Body of pancreas (tissue), 4 donors: Measurements from ENCODE around the gene LRRC15. TPM values are rescaled to one million over a fixed set of nuclear protein-coding genes. Genes with fewer than 3 reads are reported as not detected.

Source experiments
- ATAC-seq: fragments of 150-250 bp; one replicate; pipeline ENCODE4 v1.9.1; 2016
- DNase-seq, 4 donors: peaks; one replicate each; pipeline ENCODE4 v3.0.0-alpha.2; 2019
- H3K27ac ChIP-seq, 4 donors: fragments of 200-600 bp; sonication (generic); 1 replicate in 3 of 4; 2 replicates in 1 of 4; pipeline versions ENCODE4 v1.5.1 to v1.6.1; 2016 to 2019; ENCODE audit warnings: mild to moderate bottlenecking in 1 of 4, mixed read lengths in 1 of 4, moderate library complexity in 1 of 4
- H3K27me3 ChIP-seq, 2 donors: fragments of 200-600 bp; sonication (generic); one replicate each; pipeline ENCODE4 v1.6.0; 2016; ENCODE audit warnings: mild to moderate bottlenecking in 1 of 2
- H3K36me3 ChIP-seq, 2 donors: fragments of 200-600 bp; sonication (generic); replicated peaks in 1 of 2; 2 replicates each; pipeline ENCODE4 v1.5.1; 2016; ENCODE audit warnings: low read depth in 2 of 2; ENCODE audit not compliant: insufficient read depth in 1 of 2
- H3K4me1 ChIP-seq: fragments of 200-600 bp; sonication (generic); one replicate; pipeline ENCODE4 v1.6.0; 2016
- H3K4me3 ChIP-seq, 2 donors: fragments of 200-600 bp; sonication (generic); 1 replicate in 1 of 2; 2 replicates in 1 of 2; pipeline ENCODE4 v1.5.1; 2016 to 2019
- H3K9me3 ChIP-seq, 3 donors: fragments of 200-600 bp; sonication (generic); 1 replicate in 2 of 3; 2 replicates in 1 of 3; pipeline ENCODE4 v1.5.1; 2016
- POLR2A ChIP-seq, 3 donors: fragments of 450-650 bp; IDR thresholded peaks; one replicate each; pipeline ENCODE4 v1.6.1; 2016; ENCODE audit warnings: antibody characterized with exemption in 3 of 3, mild to moderate bottlenecking in 2 of 3
- WGBS, 2 donors: methylation state at CpG; one replicate each; pipeline ENCODE4 v1.1.5; 2017; 5-methylcytosine and 5-hydroxymethylcytosine counted together
- intact Hi-C: fragments of 100-400 bp; cut with DNase I; formaldehyde crosslinking; loops from one replicate; pipeline ENCODE4 v1.15.1; 2023
- total RNA-seq, 2 donors: library from RNA; depleted of rRNA; stranded (reverse); fragments of >200 nt; gene quantifications; one replicate each; pipeline ENCODE4 v1.1.0, GENCODE V29; 2016
- TF ChIP-seq, protein P1 (sequence below), 7 experiments: fragments of 450-650 bp in 4 of 7; fragments of 200-600 bp in 3 of 7; sonication (generic) in 3 of 7; IDR thresholded peaks; one replicate each; pipeline ENCODE4 v1.5.1; 2016 to 2019; ENCODE audit warnings: antibody characterized with exemption in 7 of 7

Gene LRRC15
- total RNA-seq, 2 donors from 2014 or later: 0.26 TPM; not detected in 1

DNA sequence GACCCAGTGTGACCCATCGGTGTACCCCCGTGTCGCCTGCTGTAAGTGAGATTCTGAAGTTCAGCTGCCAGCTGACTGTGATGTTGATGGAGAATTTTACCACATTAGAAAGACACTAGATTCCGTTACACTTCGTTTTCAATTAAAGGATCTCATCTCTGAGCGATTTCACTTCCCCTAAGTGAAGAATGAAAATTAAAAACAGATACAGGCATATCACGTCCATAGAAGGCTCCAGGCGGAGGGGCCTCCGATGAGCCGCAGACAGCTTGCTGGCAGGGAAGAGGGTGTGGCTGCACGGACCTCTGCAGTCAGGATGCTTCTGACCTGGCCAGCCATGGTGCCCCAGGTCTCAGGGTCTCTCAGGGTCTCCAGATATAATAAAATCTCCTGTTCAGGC lies 11.9 kb downstream of the LRRC15 start:
- Histone ChIP-seq H3K27me3 (no peaks in the 10 kb centered on the region), H3K36me3 (no peaks in the 10 kb centered on the region), H3K4me3 (no peak overlapping the region), H3K27ac (no peak overlapping the region), H3K9me3 (no peaks in the 10 kb centered on the region), H3K4me1 (no peaks in the 10 kb centered on the region)
- intact Hi-C loops: no loop called here
- ATAC-seq (no peak), DNase-seq (no peak)
- WGBS, 2 donors: 81 to 87% methylated on average over 11 of the region's 11 CpGs
- TF ChIP-seq, protein P1, sequence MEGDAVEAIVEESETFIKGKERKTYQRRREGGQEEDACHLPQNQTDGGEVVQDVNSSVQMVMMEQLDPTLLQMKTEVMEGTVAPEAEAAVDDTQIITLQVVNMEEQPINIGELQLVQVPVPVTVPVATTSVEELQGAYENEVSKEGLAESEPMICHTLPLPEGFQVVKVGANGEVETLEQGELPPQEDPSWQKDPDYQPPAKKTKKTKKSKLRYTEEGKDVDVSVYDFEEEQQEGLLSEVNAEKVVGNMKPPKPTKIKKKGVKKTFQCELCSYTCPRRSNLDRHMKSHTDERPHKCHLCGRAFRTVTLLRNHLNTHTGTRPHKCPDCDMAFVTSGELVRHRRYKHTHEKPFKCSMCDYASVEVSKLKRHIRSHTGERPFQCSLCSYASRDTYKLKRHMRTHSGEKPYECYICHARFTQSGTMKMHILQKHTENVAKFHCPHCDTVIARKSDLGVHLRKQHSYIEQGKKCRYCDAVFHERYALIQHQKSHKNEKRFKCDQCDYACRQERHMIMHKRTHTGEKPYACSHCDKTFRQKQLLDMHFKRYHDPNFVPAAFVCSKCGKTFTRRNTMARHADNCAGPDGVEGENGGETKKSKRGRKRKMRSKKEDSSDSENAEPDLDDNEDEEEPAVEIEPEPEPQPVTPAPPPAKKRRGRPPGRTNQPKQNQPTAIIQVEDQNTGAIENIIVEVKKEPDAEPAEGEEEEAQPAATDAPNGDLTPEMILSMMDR (IDR thresholded peaks at IDR 0.05): no peak
- no peak for TF ChIP-seq POLR2A (IDR thresholded peaks at IDR 0.05)

DNA sequence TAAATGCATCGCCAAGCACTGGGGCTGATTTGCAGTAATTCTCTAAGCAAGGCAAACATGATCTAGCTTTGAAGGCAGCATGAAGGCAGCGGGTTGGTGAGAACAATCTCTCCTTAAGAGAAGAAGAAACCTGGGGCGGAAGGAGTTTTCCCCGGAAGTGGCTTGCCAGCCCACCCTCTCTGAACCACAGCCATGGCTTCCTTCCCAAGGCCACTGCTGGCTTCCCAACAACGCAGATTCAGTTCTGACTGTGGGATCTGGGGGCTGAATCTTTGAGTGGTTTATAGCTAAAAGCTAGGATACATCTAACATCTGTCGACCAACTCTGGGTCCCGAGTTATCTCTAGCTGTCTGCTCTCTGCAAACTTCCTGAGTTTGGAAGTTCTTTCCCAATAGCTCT lies 14.2 kb downstream of the LRRC15 start:
- Histone ChIP-seq H3K27me3 (no peaks in the 10 kb centered on the region), H3K36me3 (no peaks in the 10 kb centered on the region), H3K4me1 (no peaks in the 10 kb centered on the region), H3K4me3 (no peak overlapping the region), H3K27ac (no peak overlapping the region), H3K9me3 (no peaks in the 10 kb centered on the region)
- WGBS, 2 donors: 52 to 65% methylated on average over 7 of the region's 7 CpGs
- intact Hi-C loops: no loop called here
- TF ChIP-seq POLR2A (IDR thresholded peaks at IDR 0.05): no peak
- TF ChIP-seq, protein P1 (IDR thresholded peaks at IDR 0.05): no peak
- ATAC-seq (no peak), DNase-seq (no peak)

DNA sequence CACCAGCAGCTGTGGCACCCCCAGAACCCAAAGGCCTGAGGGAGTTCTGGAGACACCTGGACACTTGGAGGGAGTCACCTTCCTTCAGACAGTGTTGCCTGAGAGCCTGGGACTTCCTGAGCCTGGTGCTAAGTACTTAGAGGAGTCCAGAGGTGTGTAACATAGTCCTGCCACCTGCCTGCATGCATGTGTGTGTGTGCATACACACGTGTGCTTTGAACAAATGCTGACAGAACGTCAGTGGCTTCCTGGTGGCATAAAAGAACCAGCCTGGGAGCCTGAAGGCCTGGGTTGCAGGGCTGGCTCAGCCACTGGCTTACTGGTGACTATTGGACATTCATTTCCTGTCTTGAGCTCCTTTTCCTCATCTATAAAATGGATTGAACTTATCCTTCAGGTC lies 15.2 kb downstream of the LRRC15 start:
- no peaks in the 10 kb centered on the region for H3K27me3 ChIP-seq
- H3K36me3 ChIP-seq: no peaks in the 10 kb centered on the region
- no peaks in the 10 kb centered on the region for H3K4me1 ChIP-seq
- no peak overlapping the region for H3K4me3 ChIP-seq
- ATAC-seq (no peak), DNase-seq (no peak)
- no peak overlapping the region for H3K27ac ChIP-seq
- 50 to 55% methylated on average over 2 of the region's 2 CpGs for WGBS, 2 donors
- no peak for TF ChIP-seq POLR2A (IDR thresholded peaks at IDR 0.05)
- TF ChIP-seq, protein P1 (IDR thresholded peaks at IDR 0.05): no peak
- H3K9me3 ChIP-seq: no peaks in the 10 kb centered on the region
- intact Hi-C loops: no loop called here

DNA sequence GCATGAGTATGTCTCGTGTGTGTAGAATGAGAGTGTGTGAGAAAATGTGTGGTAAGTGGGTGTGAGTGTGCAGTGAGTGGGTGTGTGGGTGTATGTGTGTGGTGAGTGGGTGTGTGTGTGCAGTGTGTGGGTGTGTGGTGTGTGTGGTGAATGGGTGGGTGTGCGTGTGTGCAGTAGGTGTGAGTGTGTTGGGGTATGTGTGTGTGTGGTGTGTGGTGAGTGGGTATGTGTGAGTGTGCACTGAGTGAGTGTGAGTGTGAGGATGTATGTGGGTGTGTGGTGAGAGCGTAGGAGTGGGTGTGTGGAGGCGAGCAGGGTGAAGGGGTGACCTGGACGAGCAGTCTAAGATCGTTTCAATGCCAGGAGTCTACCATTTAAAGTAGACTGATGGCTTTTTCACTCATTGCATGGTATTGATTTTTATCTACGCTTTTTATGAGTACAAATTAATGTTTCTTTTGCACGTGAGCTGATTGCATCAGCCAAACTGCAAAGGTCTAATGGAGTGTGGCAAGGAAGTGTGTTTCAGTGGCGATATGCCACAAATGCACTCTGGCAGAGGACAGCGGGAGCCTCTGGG lies 16.8 kb downstream of the LRRC15 start:
- intact Hi-C loops: no loop called here
- no peaks in the 10 kb centered on the region for H3K36me3 ChIP-seq
- no peak overlapping the region for H3K4me3 ChIP-seq
- no peak for DNase-seq
- no peaks in the 10 kb centered on the region for H3K9me3 ChIP-seq
- H3K27ac ChIP-seq: no peak overlapping the region
- H3K4me1 ChIP-seq: no peaks in the 10 kb centered on the region
- no peaks in the 10 kb centered on the region for H3K27me3 ChIP-seq
- TF ChIP-seq POLR2A (IDR thresholded peaks at IDR 0.05): no peak
- TF ChIP-seq, protein P1 (IDR thresholded peaks at IDR 0.05): no peak
- no peak for ATAC-seq
- 77 to 80% methylated on average over 10 of the region's 10 CpGs for WGBS, 2 donors

DNA sequence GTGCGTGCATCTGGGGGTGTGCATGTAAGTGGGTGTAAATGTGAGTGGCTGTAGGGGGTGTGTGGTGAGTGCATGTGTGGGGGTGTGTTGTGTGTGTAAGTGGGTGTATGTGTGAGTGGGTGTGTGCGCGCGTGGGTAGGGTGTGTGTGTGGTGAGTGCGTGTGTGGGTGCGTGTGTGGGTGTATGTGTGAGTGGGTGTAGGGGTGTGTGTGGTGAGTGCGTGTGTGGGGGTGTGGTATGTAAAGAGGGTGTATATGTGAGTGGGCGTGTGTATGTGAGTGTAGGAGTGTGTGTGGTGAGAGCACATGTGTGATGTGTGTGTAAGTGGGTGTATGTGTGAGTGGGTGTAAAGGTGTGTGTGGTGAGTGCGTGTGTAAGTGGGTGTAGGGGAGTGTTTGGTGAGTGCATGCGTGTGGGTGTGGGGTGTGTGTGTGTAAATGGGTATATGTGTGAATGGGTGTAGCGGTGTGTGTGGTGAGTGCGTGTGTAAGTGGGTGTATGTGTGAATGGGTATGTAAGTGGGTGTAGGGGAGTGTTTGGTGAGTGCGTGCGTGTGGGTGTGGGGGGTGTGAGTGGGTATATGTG lies 17.5 kb downstream of the LRRC15 start:
- 86 to 87% methylated on average over 14 of the region's 14 CpGs for WGBS, 2 donors
- Histone ChIP-seq H3K4me3 (no peak overlapping the region), H3K9me3 (no peaks in the 10 kb centered on the region), H3K4me1 (no peaks in the 10 kb centered on the region), H3K27me3 (no peaks in the 10 kb centered on the region), H3K27ac (no peak overlapping the region), H3K36me3 (no peaks in the 10 kb centered on the region)
- DNase-seq (no peak), ATAC-seq (no peak)
- intact Hi-C loops: no loop called here
- no peak for TF ChIP-seq POLR2A (IDR thresholded peaks at IDR 0.05)
- TF ChIP-seq, protein P1 (IDR thresholded peaks at IDR 0.05): no peak
